DMS153 (cell line): ENCODE measurements around the gene AUP1.
A peak's percentile ranks its signal among the peaks of the same experiment; 100 is the strongest.
"Not testable (repeated sequence)": the region's sequence is repeated elsewhere in the genome, so short reads cannot be mapped to it uniquely, and the experiment has no call there.

Source experiments
- DNase-seq: peaks from one replicate; lab custom pipeline; 2025; lab: John Stamatoyannopoulos, UW

The AUP1 gene

DNA sequence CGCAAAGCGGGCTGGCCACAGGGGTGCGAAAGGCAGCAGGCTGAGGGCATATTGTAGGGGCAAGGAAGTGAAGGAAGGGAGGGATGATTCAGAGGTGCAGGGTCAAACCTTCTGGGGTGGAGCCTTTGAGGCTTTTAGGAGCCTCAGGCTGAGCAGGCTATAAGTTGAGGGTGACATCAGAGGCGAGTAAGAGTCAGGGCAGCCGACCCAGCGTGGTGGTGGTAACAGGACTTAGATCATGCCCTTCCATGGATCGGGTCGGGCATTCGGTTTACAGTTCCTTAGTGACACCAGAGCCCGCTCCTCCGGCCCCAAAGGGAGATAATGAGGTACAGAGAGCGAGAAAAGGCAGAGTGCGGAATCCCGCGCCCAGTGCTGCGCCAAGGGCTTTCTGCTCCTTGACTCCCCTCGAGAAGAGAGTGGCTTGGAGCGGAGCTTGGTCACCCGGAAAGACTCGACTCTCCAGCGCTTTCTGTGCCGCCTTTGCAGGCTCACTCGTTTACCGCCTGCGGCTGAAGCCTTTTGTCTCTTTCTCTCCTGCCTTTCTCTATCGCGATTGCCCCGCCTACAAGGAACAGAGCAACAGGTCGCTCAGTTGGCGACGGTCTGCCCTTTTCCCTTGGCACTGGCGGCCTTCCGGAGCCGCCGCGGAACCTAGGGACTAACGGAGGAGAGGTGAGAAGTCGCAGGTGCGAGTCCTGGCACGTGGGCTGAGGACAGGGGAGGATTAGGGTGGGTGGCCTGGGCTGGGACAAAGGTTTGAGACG, 30.8 kb downstream of the AUP1 start:
- no peak for DNase-seq

DNA sequence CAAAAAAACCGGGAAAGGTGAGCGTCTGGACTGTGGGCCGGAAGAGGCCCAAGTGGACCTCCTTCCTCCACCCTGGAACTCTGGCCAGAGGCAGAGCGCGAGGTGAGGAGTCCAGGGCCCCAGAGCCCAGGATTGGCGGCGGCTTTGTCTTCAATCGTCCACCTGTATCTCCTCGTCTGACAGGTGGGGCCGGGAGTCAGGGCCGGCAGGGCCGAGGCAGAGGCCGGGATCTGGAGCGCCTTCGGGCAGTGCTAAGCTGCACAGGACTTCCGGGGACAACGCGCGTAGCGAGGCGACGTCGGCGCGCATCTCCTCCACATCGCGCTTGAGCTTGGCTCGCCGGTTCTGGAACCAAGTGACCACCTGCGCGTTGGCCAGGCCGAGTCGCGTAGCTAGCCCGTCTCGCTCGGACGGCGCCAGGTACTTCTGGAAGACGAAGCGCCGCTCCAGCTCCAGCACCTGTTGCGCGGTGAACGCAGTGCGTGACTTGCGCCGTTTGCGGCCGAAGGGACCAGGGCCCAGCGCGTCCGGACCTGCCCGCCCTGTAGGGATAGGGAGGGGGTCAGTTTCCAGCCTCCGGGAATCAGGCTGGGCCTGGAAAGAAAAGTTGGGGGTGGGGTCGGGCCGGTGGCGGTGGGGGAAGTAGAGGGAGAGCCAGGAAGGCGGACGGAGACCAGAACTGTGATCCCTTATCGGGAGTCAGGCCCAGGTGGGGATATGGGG, 31.6 kb downstream of the AUP1 start:
- DNase-seq = no peak

DNA sequence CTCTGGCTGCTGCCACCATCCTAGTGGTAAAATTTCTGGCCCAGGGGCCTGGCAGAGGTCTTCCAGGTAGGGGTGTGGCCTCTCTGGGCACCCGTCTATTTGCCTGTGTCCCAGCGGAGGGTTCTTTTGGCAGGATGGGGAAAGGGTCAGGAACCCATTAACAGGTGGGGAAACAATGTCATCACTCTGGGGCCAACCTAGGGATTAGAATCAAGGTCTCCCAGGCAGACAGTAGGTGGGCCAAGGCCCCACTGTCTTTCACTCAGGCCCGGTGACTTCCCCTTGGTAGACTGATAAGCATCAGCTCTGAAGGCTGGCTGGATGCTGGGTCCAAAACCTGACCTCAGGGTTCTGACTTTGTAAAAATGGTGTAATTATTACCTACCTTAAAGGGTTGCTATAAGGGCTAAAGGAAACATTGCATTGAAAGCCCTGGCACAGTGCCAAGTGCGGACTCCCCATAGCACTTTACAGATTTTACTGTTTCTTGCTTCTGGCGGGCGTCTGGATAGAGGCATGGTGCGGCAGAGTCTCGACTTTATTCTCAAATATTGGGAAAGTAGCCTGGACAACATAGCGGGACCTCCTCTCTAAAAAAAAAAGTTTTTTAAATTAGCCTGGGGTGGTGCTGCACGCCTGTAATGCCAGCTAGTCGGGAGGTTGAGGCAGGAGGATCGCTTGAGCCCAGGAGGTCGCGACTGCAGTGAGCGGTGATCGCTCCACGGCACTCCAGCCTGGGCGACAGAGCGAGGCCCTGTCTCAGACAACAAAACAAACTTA, 32.3 kb downstream of the AUP1 start:
- DNase-seq = no peak

DNA sequence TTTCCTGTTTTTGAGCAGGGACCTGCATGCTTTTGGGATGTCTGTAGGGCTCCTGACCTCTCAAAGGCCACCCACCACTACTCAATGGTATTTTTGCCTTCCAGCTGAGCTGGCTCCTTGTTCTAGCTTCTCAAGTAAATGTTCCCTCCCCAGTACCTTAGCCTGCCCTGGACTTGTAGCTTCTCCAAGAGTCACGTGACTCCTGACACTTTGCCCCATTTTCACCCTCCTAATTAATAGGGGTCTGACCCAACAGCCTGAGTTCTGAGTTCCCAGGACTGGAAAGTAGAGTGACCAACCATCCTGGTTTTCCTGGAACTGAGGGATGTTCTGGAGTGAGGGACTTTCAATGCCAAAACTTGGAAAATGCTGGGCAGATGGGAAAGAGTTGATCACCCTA, 34.1 kb downstream of the AUP1 start:
- DNase-seq = no peak

DNA sequence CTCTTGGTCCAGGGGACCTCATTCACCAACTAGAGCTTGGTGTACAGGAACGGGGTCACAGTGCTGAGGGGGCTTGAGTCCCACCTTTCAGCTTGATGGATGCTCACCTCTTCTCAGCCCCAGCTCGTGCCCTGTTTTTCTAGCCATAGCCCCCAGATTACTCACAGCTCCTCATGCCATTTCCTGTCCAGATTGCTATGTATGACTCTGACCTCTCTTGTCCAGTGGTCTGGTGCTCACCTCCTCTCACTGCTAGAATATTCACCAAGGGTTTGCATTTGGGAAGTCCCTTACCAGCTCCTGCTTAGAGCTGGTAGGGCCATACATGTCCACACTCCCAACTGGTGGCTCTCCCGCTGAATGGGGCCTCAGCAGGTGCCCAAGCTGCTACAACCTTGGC, 36.0 kb downstream of the AUP1 start:
- no peak for DNase-seq

DNA sequence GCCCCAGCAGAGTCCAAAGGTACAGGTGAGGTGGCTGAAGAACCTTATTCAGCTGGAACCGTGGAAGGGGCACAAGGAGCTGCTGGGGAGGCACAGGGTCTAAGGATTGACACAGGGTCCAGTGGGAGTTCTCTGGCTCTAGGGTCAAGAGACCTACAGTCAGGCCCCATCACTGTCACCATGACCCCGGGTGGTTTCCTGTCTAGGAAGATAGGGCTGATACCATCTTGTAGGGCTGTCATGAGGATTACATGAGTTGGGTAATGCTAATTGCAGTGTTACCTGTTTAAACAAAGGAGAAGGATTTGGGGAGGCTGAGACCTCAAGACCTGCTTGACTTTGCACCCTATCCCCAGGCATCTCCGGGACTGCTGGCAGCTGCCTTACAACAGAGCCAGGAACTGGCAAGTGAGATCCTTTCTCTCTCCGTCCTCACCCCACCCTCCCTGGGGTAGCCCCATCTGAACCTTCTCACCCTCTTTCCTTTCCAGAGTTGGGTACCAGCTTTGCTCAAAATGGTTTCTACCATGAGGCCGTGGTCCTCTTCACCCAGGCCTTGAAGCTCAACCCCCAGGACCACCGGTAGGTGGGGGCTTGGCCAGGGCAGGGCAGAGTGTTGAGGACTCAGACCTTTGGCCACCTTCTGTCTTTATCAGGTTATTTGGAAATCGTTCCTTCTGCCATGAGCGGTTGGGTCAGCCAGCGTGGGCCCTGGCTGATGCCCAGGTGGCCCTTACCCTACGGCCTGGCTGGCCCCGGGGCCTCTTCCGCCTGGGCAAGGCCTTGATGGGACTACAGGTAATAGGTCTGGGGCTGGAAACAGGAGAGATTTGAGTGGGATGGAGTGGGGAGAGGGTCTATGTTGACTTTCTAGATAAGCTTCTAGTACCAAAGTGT, 37.6 kb downstream of the AUP1 start:
- no peak for DNase-seq

DNA sequence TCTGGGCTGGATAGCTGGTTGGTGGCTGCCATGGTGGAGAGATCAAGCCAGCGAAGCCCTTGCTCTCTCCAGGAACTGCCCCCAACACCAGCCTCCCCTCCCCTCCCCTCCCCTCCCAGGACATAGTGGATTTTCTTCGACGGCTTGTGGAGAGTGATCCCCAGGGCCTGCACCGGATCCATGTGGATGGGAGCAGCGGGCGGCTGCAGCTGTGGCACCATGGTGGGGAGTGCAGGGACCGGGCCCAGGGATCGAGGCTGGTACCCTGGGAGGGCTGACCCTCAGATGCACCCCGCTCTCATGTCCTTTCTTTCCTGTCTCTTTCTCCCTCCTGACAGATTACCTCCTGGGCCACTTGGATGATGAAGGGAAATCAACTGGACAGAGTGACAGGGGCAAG, 39.6 kb downstream of the AUP1 start:
- DNase-seq = no peak

DNA sequence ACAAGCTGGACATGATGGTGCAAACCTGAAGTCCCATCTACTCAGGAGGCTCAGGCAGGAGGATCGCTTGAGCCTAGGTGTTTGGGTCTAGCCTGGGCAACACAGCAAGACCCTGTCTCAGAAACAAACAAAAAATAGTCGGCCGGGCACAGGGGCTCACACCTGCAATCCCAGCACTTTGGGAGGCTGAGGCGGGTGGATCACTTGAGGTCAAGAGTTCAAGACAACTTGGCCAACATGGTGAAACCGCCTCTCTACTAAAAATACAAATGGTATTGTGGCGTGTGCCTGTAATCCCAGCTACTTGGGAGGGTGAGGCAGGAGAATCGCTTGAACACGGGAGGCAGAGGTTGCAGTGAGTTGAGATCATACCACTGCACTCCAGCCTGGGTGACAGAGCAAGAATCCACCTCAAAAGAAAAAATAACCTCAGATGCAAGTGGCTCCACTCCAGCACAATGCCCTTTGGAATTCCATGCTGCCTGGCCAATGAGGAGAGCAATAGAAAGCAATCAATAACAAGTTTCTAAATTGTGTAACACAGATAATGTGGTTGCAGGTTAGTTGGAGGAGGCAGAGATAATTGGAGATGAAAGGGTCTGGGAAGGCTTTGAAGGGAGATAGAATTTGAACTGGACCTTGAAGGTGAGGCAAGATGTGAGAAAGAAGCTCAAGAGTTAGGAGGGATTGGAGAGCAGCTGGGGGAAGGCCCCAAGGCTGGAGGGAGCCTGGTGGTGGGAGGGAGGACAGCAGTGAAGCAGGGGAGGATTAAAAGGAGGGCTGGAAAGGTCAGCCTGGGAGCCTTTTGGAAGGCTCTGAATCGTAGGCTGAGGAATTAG, 40.6 kb downstream of the AUP1 start:
- no peak for DNase-seq

DNA sequence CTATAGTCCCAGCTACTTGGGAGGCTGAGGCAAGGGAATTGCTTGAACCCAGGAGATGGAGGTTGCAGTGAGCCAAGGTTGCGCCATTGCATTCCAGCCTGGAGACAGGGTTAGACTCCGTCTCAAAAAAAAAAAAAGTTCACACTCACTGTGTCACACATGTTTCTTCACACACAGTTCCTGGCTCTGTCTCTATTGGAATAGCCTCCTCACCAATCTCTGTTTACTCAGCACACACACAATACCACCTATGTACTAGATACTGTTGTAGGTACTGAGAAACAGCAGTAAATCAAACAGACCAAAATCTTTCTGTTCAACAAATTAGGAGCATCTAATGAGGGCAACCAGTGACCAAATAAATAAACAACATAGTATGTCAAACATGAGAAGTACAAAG, 43.4 kb downstream of the AUP1 start:
- no peak for DNase-seq

DNA sequence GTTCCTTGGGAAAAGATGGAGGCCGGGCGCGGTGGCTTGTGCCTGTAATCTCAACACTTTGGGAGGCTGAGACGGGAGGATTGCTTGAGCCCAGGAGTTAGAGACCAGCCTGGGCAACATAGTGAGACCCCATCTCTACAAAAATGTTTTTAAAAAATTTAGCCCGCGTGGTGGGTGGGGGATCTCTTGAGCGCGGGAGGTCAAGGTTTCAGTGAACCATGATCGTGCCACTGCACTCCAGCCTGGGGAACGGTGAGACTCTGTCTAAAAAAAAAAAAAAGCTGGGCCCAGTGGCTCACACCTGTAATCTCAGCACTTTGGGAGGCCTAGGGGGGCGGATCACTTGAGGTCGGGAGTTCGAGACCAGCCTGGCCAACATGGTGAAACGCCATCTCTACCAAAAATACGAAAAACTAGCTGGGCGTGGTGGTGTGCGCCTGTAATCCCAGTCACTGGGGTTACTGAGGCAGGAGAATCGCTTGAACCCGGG, 45.8 kb downstream of the AUP1 start:
- DNase-seq = not testable (repeated sequence)

DNA sequence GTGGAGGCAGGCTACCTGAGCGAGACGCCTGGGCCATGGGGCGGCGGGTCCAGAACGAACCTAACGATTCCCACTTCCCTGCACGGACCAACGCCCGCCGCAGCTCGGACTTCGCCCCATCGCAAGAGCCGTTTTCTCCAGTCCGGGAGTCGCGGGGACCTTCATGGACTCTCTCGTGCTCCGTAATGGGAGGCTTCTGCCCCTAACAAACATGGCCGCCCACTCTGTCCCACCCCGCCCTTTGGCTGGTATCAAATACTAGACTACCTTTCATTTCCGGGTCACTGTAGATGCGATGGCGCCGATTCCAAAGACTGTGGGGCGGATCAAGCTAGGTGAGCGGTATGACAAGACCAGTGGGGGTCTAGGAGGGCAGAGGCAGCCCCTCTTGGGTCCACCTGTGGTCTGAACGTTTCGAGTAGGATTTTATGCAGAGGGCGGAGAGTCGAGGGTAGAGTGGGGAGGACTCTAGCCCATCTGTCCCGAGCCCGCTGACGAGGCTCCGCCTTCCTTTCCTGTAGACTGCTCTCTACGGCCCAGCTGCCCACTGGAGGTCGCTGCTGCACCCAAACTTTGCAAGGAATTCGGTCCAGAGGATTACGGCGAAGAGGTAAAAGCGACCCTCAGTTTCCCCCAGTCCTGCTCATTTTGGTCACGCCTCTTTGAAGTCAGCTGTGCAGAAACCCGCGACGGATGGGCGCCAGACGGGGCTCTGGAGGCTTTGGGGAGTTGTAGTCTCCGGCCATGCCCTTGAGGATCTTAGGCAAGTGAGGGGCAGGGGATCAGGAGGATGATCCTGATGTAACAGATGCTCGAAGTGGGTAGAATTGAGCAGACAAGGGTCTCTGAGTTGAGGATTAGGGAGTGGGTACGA, 46.5 kb downstream of the AUP1 start, which contains the start of the genes CCDC142 and TTC31:
Gene CCDC142 (minus strand): TSS at position 198 of the 874 bp plus-strand sequence. CDS start 161 bp downstream, at position 37.
Gene TTC31 (plus strand): TSS at position 281 of the 874 bp plus-strand sequence. CDS start 15 bp downstream, at position 296.
- peak; percentile 89 for DNase-seq

DNA sequence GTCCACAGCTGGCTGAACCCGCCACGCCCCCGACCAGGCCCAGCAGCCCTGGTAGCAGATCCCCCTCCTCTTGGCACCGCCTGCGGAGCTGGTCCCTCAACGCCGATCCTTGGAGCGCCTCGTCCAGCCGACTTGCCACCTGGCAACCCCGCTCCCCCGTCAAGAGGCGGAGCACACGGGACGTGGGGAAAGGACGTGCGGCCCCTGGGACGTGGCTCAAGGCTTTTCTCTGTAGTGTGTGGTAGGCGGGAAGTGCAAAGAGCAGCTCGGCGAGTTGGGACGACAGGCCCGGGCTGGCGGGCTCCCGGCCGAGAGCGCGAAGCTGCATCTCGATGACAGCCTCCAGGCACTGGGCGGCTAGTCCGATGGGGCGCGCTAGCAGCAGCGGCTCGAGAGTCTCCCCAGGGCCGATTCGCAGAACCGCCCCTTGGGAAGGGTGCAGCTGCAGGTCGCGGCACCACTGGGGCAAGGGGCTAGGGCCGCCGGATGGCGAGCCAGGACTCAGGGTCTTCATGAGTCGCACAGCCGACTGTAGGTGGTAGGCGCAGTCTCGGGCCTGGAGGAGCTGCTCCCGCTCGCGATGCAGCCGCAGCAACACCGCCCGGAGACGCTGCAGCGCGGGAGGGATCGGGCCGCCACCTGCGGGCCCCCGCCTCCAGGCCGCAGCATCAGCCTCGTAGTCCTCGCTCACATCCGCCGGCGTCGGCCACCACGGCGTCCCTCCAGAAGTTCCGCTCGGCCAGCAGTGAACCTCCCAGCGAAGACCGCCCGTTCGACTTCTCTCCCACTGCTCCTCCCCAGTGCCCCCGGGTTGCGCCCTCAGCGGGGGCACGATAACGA, 47.3 kb downstream of the AUP1 start:
- no peak for DNase-seq

DNA sequence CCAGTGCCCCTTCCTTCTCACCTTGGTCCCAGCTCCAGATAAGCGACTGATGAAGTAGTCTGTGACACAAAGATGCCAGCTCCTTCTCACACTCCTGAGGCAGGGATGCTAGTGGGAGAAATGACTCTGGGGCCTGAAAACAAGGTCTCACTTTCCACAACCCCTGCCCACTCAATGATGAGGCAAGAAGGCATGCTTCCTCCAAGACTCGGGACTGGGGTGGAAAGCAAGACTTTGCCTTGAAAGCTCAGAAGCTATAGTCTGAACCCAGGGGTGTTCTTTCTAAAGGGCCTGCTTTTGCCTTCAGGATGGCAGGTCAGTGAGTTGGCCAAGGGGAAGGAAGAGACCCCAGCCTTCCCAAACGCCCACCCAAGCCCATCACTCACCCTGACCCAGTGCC, 48.1 kb downstream of the AUP1 start:
- DNase-seq = no peak
